HG03571 (cell line): ENCODE results near the gene ICOSLG.
"Not testable (repeated sequence)": the region's sequence is repeated elsewhere in the genome, so short reads cannot be mapped to it uniquely, and the experiment has no call there.

ENCODE experiments used
- ATAC-seq: cut with Tn5 transposase; IDR thresholded peaks from one replicate; pipeline ENCODE4 v1.9.1; 2021; ENCODE audit not compliant: unreplicated experiment

The ICOSLG gene

GRCh38 chr21:44240842-44241241 lies at the start of gene ICOSLG:
ICOSLG (minus strand) TSS chr21:44240943; CDS start chr21:44240817, 126 bp downstream.
- peak; percentile 33 for ATAC-seq

- no peak for ATAC-seq
Observed at GRCh38 chr21:44289381-44290010, 48.8 kb upstream of the ICOSLG start.

- ATAC-seq: no peak
Observed at GRCh38 chr21:44288251-44289110, 47.7 kb upstream of the ICOSLG start.

- ATAC-seq: no peak
Observed at GRCh38 chr21:44286716-44287632, 46.2 kb upstream of the ICOSLG start.

- no peak for ATAC-seq
Observed at GRCh38 chr21:44286086-44286715, 45.5 kb upstream of the ICOSLG start.

- no peak for ATAC-seq
Observed at GRCh38 chr21:44285138-44285992, 44.6 kb upstream of the ICOSLG start, which contains the start of gene AIRE. AIRE (plus strand) TSS chr21:44285876; CDS start chr21:44286007, 131 bp downstream.

- no peak for ATAC-seq
Observed at GRCh38 chr21:44283948-44284347, 43.2 kb upstream of the ICOSLG start.

- ATAC-seq: not testable (repeated sequence)
Observed at GRCh38 chr21:44283211-44283785, 42.6 kb upstream of the ICOSLG start.

GRCh38 chr21:44282370-44282769 lies 41.6 kb upstream of the ICOSLG start:
- ATAC-seq: no peak

GRCh38 chr21:44281801-44282200 lies 41.1 kb upstream of the ICOSLG start:
- no peak for ATAC-seq

- no peak for ATAC-seq
Observed at GRCh38 chr21:44279354-44280260, 38.9 kb upstream of the ICOSLG start.

GRCh38 chr21:44275041-44275440 lies 34.3 kb upstream of the ICOSLG start:
- no peak for ATAC-seq

- no peak for ATAC-seq
Observed at GRCh38 chr21:44273046-44273445, 32.3 kb upstream of the ICOSLG start.

GRCh38 chr21:44272284-44272858 lies 31.6 kb upstream of the ICOSLG start:
- no peak for ATAC-seq

- ATAC-seq: no peak
Observed at GRCh38 chr21:44271558-44272283, 31.0 kb upstream of the ICOSLG start.

GRCh38 chr21:44269090-44269489 lies 28.3 kb upstream of the ICOSLG start:
- ATAC-seq: no peak

- no peak for ATAC-seq
Observed at GRCh38 chr21:44267655-44268142, 27.0 kb upstream of the ICOSLG start.
